ENCODE data around the gene SRGAP2C. TPM values are rescaled to one million over a fixed set of nuclear protein-coding genes. Genes with fewer than 3 reads are reported as not detected.
"Not testable (repeated sequence)": the region's sequence is repeated elsewhere in the genome, so short reads cannot be mapped to it uniquely, and the experiment has no call there.

SRGAP2C gene
- total RNA-seq, 2 experiments from 2014 or later = 21.9 to 22.2 TPM

DNA sequence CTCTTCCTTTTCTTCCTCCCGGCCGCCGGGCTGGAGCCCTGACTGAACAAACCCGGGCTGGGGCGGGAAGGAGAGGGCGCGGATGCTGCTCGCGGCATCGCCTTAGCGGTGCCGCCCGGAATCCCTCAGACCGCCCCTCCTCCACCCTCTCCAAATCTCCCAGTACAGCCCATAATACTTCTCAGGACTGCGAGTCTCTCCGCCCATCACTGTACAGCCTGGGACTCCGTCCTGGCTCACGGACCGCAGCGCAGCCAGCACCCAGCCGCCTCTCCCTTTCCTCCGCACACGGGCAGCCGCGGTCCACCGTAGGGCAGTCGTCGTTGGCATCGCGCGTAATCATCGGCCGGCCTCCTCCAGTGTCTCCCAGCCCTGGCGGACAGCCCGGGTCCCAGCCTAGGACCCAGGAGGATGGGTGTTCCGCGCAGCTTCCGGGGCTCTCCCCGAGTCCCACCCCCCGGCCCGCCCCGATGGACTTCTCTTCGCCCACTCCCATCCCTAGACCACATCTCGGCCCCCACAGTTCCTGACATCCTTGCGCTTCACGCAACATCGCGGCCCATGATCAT is 449 bp downstream of the SRGAP2C start:
- POLR2A ChIA-PET, CTCF ChIA-PET: not testable (repeated sequence)

GRCh38 chr1:121186191-121186590 is 1.4 kb downstream of the SRGAP2C start:
- CTCF ChIA-PET, POLR2A ChIA-PET: not testable (repeated sequence)

DNA sequence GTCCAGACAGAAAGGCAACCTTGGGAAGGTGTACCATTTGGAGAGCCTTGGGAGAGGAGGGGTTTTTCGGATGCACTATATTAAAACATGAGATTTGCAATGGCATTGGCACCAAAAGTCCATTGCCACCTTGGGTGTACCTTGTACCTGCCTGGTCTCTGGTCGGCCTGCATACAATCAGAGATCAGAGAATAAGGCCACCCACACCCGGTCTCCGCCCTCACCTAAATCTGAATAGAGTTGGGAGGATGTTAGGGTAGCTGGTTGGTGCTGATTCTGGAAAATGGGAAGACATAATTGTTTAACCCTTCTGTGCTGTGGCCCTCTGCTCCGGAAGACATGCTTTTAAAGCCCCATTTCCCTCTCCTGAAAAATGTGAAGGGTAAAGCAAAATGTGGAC is 3.1 kb downstream of the SRGAP2C start:
- POLR2A ChIA-PET, CTCF ChIA-PET: not testable (repeated sequence)

- CTCF ChIA-PET, POLR2A ChIA-PET: not testable (repeated sequence)
Observed at GRCh38 chr1:121192512-121192911, 7.7 kb downstream of the SRGAP2C start.

DNA sequence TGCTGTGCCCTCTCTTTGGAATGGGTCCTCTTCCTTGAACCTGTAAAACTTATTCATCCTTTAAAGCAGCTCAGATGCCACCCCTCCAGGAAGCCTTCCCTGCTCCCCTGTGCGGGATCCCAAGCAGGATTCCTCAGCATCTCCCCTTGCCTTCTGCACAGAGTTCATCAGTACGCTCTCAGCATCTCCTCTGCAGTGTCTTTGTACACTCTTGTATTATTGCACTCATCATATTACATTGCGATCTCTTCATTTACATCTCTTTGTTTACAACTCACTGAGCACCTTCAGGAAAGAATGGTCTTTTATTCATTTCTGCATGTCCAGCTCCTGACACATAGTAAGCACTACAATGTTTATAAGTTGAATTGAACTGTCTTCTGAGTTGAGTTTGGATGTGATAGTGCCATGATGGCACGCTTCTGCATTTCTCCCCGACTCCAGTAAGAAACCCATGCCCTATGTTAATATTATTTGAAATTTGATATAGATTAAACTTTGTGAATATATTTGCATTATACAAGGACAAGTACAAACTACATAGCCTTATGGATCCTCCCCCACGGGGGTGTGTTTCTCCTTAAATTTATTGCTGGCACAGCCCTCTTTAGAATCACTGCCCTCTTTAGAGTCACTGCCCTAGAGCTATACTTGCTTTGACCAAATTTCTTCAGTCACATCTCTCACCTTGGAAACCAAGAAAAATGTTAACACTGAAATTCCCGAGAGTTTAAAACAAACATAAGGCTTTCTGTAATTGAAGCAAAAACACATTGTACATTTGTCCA is 12.5 kb downstream of the SRGAP2C start:
- CTCF ChIA-PET, POLR2A ChIA-PET: not testable (repeated sequence)

DNA sequence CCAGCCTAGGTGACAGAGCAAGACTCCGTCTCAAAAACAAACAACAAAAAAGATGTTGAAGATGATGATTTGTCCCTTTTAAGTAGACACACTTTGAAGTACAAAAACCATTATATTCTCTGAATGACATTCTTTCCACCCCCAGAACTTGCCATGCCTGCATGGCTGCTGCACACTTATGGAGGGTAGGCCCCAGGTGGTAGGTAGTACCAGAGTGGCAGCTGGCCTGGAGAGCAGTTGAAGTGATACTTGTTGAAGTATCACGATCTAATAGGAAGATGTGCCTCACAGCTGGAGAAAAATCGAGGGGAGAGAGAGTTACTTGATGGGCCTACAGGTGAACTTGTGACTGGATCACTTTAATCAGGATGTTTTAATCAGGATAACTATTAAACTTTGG is 15.0 kb downstream of the SRGAP2C start:
- POLR2A ChIA-PET = not testable (repeated sequence)

DNA sequence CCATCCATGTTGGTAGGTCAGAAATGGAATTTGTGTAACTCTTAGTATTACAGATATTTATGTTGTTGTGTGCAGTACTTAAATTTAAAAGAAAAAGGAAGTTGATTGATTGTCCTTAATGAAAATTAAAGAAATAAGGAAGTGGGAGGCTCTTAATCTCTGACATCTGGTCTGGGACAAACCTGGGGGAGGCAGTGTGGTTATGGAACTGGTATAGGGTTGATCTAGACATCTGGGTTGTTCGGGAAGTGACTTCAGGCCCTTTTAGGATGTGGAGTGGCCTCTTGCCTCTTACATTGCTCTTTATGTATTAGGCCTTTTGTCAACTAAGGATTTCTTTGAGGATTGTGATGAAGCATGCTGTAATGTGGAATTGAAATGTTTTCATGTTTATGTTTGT is 15.5 kb downstream of the SRGAP2C start:
- POLR2A ChIA-PET, CTCF ChIA-PET: not testable (repeated sequence)

More for the DNA sequence above, 15.0 kb downstream of the SRGAP2C start:
- CTCF ChIA-PET = not testable (repeated sequence)

DNA sequence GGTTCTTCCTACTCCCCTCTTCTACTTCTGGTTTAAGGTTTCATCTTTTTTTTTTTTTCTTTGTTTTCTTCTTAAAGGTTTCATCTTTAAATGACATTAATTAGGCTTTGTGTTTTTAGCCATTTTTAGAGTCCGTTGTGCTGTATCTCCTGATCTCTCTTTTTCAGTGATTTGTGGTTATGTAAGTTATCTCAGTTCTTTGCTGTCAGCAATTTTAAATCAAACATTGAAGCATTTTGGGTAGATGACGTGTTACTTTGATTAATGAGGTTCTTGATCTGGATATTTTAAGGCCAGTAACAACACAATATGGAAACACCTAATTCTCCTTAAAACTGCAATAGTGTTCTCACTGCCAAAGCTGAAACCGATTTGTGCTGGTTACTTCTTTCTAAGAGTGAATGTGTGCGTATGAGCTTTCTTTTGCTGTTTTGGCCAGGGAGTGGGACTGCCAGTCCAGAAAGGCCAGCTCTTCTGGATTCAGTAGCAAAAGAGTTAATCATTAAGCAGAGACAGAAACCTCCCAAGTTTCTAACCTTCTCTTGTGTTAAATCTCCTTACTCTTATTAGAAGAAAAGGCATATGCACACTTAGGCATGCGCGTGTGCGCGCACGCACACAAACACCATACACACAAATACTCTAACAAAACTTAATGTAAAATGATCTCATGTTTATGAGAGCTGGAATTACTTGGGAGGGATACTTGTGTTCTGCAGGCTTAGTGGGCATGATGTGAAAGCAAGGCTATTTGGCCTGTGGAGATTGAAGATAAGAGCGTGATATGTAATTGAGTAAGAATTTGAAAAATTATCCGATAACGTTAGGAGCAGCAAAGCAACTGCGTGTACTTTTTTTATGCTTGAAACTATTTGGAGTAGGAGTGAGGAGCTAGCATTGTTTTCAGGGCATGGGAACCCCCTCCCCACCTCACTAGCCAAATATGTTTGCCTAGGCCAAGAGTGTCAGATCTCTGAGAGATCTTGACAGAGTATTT is 16.5 kb downstream of the SRGAP2C start:
- POLR2A ChIA-PET, CTCF ChIA-PET: not testable (repeated sequence)

DNA sequence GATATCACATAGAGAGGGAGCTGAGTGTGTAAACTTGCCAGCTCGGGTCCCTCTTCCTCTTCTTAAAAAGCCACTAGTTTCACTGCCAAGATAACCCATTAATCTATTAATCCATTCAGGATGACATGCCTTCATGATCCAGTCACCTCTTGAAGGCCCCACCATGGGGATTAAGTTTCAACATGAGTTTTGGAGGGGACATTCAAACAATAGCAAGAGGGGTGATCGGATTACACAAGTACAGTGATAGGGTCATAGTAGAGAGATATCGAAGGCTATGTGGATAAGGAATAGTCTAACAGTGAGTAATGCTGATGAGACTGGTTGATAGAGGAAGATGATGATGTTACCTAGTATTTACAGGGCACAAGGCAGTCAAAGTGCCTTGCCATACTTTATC is 18.2 kb downstream of the SRGAP2C start:
- CTCF ChIA-PET, POLR2A ChIA-PET: not testable (repeated sequence)

DNA sequence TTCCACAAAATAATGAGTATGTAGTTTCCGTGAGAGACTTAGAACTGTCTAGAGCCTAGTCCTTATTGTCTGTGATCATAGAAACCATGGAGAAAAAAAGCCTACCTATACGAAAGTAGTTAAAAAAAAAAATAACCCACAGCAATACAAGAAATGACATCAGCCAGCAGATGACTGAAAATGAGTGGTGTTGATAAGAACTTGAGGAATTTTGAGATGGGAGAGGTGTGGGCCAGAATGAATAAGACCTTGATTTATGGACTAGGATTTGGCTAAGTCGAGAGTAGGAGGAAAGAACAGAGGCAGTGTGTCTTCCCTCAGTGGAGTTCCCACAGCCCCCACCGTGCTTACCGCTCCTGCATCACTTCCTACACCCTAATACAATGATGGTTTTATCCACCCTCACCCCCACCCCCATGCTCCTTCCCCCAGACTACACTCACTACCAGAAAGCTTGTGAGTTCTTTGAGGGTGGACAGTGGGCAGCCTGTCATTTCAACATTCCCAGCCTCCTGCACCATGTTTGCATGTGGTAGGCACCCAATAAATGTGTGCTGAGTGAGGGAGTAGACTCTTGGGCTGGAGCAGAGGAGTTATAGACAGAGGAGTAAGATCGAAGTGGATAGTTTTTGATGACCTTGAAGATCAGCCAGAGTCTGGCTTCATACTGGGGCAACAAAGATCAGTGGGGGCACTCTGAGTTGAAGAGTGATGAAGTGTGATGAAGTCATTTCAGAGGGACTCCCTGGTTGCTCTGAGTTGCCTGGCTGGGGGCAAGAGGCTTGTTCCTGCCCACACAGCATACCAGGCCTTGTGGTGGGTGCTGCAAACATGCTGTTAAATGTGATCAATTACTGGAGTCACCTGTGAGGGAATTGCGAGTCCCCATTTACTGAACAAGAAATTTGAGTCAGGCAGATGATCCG is 21.3 kb downstream of the SRGAP2C start:
- CTCF ChIA-PET, POLR2A ChIA-PET: not testable (repeated sequence)

DNA sequence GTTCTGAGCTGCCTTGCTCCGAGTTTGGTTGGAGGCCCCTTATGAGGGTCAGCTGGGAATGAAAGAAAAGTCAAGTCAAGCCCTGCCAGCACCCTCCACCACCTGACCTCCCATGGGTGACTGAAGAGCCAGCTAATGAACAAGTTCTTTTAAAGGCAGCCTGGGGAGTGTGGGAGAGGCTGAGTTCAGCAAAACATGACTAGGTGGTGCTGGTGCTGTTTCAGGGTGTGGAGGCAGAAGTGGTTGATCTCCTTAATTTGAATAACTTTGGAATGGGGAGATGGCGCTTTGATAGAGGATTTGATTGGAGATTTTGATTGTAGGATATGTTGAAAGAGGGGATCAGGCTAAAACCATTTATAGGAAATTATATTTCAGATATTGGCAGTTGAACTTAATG is 22.6 kb downstream of the SRGAP2C start:
- POLR2A ChIA-PET, CTCF ChIA-PET: not testable (repeated sequence)

GRCh38 chr1:121208375-121208774 is 23.6 kb downstream of the SRGAP2C start:
- CTCF ChIA-PET, POLR2A ChIA-PET: not testable (repeated sequence)

GRCh38 chr1:121210778-121211177 is 26.0 kb downstream of the SRGAP2C start:
- POLR2A ChIA-PET, CTCF ChIA-PET: not testable (repeated sequence)

- CTCF ChIA-PET, POLR2A ChIA-PET: not testable (repeated sequence)
Observed at GRCh38 chr1:121213491-121213890, 28.7 kb downstream of the SRGAP2C start.

- POLR2A ChIA-PET, CTCF ChIA-PET: not testable (repeated sequence)
Observed at GRCh38 chr1:121214544-121215156, 29.9 kb downstream of the SRGAP2C start.

- CTCF ChIA-PET, POLR2A ChIA-PET: not testable (repeated sequence)
Observed at GRCh38 chr1:121215699-121216417, 31.1 kb downstream of the SRGAP2C start.

- CTCF ChIA-PET, POLR2A ChIA-PET: not testable (repeated sequence)
Observed at GRCh38 chr1:121216676-121217075, 31.9 kb downstream of the SRGAP2C start.

GRCh38 chr1:121221770-121222169 is 37.0 kb downstream of the SRGAP2C start:
- CTCF ChIA-PET, POLR2A ChIA-PET: not testable (repeated sequence)

DNA sequence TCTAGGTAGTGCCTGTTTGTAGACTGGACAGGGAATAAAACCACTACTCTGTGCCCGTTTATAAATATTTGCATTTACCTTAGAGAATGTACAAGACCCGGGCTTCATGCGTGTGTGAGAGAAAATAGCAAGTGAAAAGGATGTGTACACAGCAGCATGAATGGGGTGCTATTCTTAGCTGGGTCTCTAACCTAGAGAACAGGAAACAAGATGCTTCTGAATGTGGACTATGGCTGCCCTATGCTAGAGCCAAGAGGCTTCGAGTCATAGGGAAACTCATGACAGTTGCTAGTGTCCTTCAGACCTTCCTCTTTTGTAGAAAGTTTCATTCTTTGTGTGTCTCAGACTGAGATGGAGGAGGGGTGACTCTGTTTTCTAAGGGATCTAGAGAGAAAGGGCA is 39.9 kb downstream of the SRGAP2C start:
- CTCF ChIA-PET, POLR2A ChIA-PET: not testable (repeated sequence)
